H1 (cell line): ENCODE measurements around the gene SNAPIN. TPM values are rescaled to one million over a fixed set of nuclear protein-coding genes. Genes with fewer than 3 reads are reported as not detected.

Experiments
- CTCF ChIA-PET: fragments of 300-600 bp; sonication (Branson Sonifier 250); formaldehyde crosslinking; loops from one replicate; lab custom pipeline; 2021; ENCODE audit not compliant: partially characterized antibody; lab: Charles Lee
- POLR2A ChIA-PET: fragments of 300-600 bp; sonication (Branson Sonifier 250); formaldehyde crosslinking; loops from one replicate; lab custom pipeline; 2021; ENCODE audit warnings: inconsistent platforms; ENCODE audit not compliant: partially characterized antibody; lab: Charles Lee
- DNase-seq, 2 experiments: peaks; one replicate each; pipeline versions ENCODE4 v3.0.0 to v3.0.0-alpha.2; 2010 to 2022; ENCODE audit warnings: low spot score in 2 of 2, low read depth in 1 of 2, mixed read lengths in 1 of 2
- FAIRE-seq: peaks from 2 replicates; lab custom pipeline; 2011; peaks lifted over from hg19 to GRCh38; lab: Jason Lieb, UNC
- H2AFZ ChIP-seq: 2 replicates; pipeline ENCODE4 v1.8.1; 2012; ENCODE audit warnings: low read length, inconsistent platforms
- H2AK5ac ChIP-seq: 2 replicates; pipeline ENCODE4 v1.6.1; 2013; ENCODE audit warnings: low read depth, low read length
- H2BK120ac ChIP-seq: replicated peaks from 2 replicates; pipeline ENCODE3; 2013; ENCODE audit warnings: low read depth, low read length, inconsistent platforms
- H2BK12ac ChIP-seq: 2 replicates; pipeline ENCODE4 v1.6.1; 2013; ENCODE audit warnings: low read depth, low read length
- H2BK15ac ChIP-seq: 2 replicates; pipeline ENCODE4 v1.6.1; 2013; ENCODE audit warnings: low read length
- H2BK20ac ChIP-seq: 2 replicates; pipeline ENCODE4 v1.6.1; 2013; ENCODE audit warnings: low read length
- H2BK5ac ChIP-seq: 2 replicates; pipeline ENCODE4 v1.6.1; 2013; ENCODE audit warnings: low read depth, low read length
- H3K14ac ChIP-seq: 2 replicates; pipeline ENCODE4 v1.6.1; 2013; ENCODE audit warnings: inconsistent platforms; ENCODE audit not compliant: insufficient read length
- H3K18ac ChIP-seq: 2 replicates; pipeline ENCODE4 v1.6.1; 2013; ENCODE audit warnings: low read length; ENCODE audit errors: extremely low read depth
- H3K23ac ChIP-seq: 2 replicates; pipeline ENCODE4 v1.6.1; 2013; ENCODE audit warnings: inconsistent platforms; ENCODE audit not compliant: insufficient read length
- H3K23me2 ChIP-seq: 2 replicates; pipeline ENCODE4 v1.6.1; 2013; ENCODE audit warnings: low read depth, low read length
- H3K27ac ChIP-seq: 2 replicates; pipeline ENCODE4 v1.6.1; 2011; ENCODE audit warnings: low read depth, low read length, inconsistent platforms
- H3K27me3 ChIP-seq, 4 experiments: replicated peaks in 1 of 4; 1 replicate in 1 of 4; 2 replicates in 3 of 4; pipeline versions ENCODE4 v1.6.1 to v1.8.1; 2011 to 2013; ENCODE audit warnings: low read length in 3 of 4, mild to moderate bottlenecking in 3 of 4, inconsistent platforms in 2 of 4, mixed read lengths in 2 of 4, moderate library complexity in 1 of 4; ENCODE audit not compliant: control insufficient read depth in 3 of 4, insufficient read depth in 3 of 4; ENCODE audit errors: extremely low read depth in 1 of 4
- H3K36me3 ChIP-seq, 4 experiments: 2 replicates each; pipeline versions ENCODE4 v1.6.1 to v1.8.1; 2011 to 2013; ENCODE audit warnings: mild to moderate bottlenecking in 4 of 4, low read length in 3 of 4, moderate library complexity in 2 of 4, control low read depth in 1 of 4, inconsistent platforms in 1 of 4; ENCODE audit not compliant: insufficient read depth in 4 of 4, control insufficient read depth in 2 of 4
- H3K4ac ChIP-seq: replicated peaks from 2 replicates; pipeline ENCODE3; 2013; ENCODE audit warnings: low read length, low read depth, mixed read lengths, inconsistent platforms; ENCODE audit not compliant: insufficient read length
- H3K4me1 ChIP-seq, 4 experiments: replicated peaks in 1 of 4; 1 replicate in 1 of 4; 2 replicates in 3 of 4; pipeline versions ENCODE4 v1.6.1 to v1.8.1; 2011 to 2013; ENCODE audit warnings: low read length in 3 of 4, inconsistent platforms in 2 of 4, mixed read lengths in 1 of 4; ENCODE audit not compliant: insufficient read depth in 4 of 4, control insufficient read depth in 3 of 4
- H3K4me2 ChIP-seq, 2 experiments: 2 replicates each; pipeline versions ENCODE4 v1.6.1 to v1.8.1; 2011 to 2013; ENCODE audit warnings: low read depth in 2 of 2, low read length in 2 of 2, control low read depth in 1 of 2, inconsistent platforms in 1 of 2, mild to moderate bottlenecking in 1 of 2; ENCODE audit not compliant: insufficient read depth in 1 of 2
- H3K4me3 ChIP-seq, 4 experiments: fragments of 200-600, 300-600 bp in 1 of 4; sonication (generic), shearing (Covaris generic), sonication (Bioruptor Twin) in 1 of 4; 2 replicates each; pipeline versions ENCODE4 v1.5.1 to v1.8.1; 2011 to 2016; ENCODE audit warnings: low read length in 4 of 4, low read depth in 3 of 4, control low read depth in 2 of 4, inconsistent platforms in 2 of 4, mild to moderate bottlenecking in 2 of 4, mixed read lengths in 1 of 4, moderate library complexity in 1 of 4; ENCODE audit not compliant: insufficient read depth in 2 of 4; ENCODE audit errors: extremely low read depth in 1 of 4
- H3K56ac ChIP-seq: replicated peaks from 2 replicates; pipeline ENCODE3; 2013; ENCODE audit warnings: low read depth, mild to moderate bottlenecking, mixed read lengths, low read length, inconsistent platforms; ENCODE audit not compliant: insufficient read length
- H3K79me1 ChIP-seq: 2 replicates; pipeline ENCODE4 v1.6.1; 2013; ENCODE audit warnings: low read depth, low read length, control low read depth
- H3K79me2 ChIP-seq, 2 experiments: 2 replicates each; pipeline versions ENCODE4 v1.6.1 to v1.8.1; 2012 to 2013; ENCODE audit warnings: low read length in 2 of 2, mild to moderate bottlenecking in 2 of 2, inconsistent platforms in 1 of 2; ENCODE audit not compliant: insufficient read depth in 2 of 2, control insufficient read depth in 1 of 2
- H3K9ac ChIP-seq, 4 experiments: replicated peaks in 1 of 4; 1 replicate in 1 of 4; 2 replicates in 3 of 4; pipeline versions ENCODE4 v1.6.1 to v1.8.1; 2011 to 2013; ENCODE audit warnings: low read depth in 3 of 4, low read length in 3 of 4, control low read depth in 2 of 4, mild to moderate bottlenecking in 2 of 4, moderate library complexity in 2 of 4, inconsistent platforms in 1 of 4; ENCODE audit errors: extremely low read depth in 1 of 4
- H3K9me3 ChIP-seq, 2 experiments: 2 replicates each; pipeline versions ENCODE4 v1.6.1 to v1.8.1; 2012 to 2013; ENCODE audit warnings: mild to moderate bottlenecking in 2 of 2, moderate library complexity in 2 of 2, control low read depth in 1 of 2, inconsistent platforms in 1 of 2, low read depth in 1 of 2, low read length in 1 of 2, mixed read lengths in 1 of 2; ENCODE audit not compliant: insufficient read depth in 2 of 2
- H4K20me1 ChIP-seq, 2 experiments: replicated peaks in 1 of 2; 2 replicates each; pipeline versions ENCODE3 to v1.8.1; 2011 to 2013; ENCODE audit warnings: inconsistent platforms in 2 of 2, low read length in 2 of 2, mild to moderate bottlenecking in 1 of 2; ENCODE audit not compliant: insufficient read depth in 2 of 2, control insufficient read depth in 1 of 2
- H4K5ac ChIP-seq: 2 replicates; pipeline ENCODE4 v1.6.1; 2013; ENCODE audit warnings: low read length, low read depth, mixed read lengths, inconsistent platforms; ENCODE audit not compliant: insufficient read length
- H4K8ac ChIP-seq: 2 replicates; pipeline ENCODE4 v1.8.0; 2013; ENCODE audit warnings: mild to moderate bottlenecking, moderate library complexity, low read length, inconsistent platforms; ENCODE audit not compliant: insufficient read depth; ENCODE audit errors: extremely low read depth
- H4K91ac ChIP-seq: replicated peaks from 2 replicates; pipeline ENCODE3; 2013; ENCODE audit warnings: low read length, mixed read lengths, inconsistent platforms; ENCODE audit not compliant: insufficient read length
- ZNF274 ChIP-seq: IDR thresholded peaks from 2 replicates; pipeline ENCODE4 v1.7.0; 2012; ENCODE audit warnings: low read length, borderline replicate concordance; ENCODE audit errors: extremely low read depth
- WGBS, 2 experiments: shearing (Covaris generic) in 1 of 2; methylation state at CpG; one replicate each; pipeline versions ENCODE4 v1.1.6 to v1.1.7; 2013 to 2015; ENCODE audit warnings: low lambda C conversion rate in 2 of 2, mixed read lengths in 2 of 2, inconsistent platforms in 1 of 2, low coverage in 1 of 2, missing lambda C conversion rate in 1 of 2; ENCODE audit not compliant: insufficient replicate concordance in 2 of 2, insufficient coverage in 1 of 2, insufficient read length in 1 of 2; ENCODE audit errors: extremely low coverage in 1 of 2, missing lambda C conversion rate in 1 of 2; 5-methylcytosine and 5-hydroxymethylcytosine counted together
- polyA plus RNA-seq, 7 experiments: library from polyadenylated mRNA; depleted of rRNA in 3 of 7; stranded (reverse) in 5 of 7; unstranded in 2 of 7; fragments of >200 nt in 5 of 7; fragments of 200-250 nt in 2 of 7; gene quantifications; 1 replicate in 5 of 7; 2 replicates in 1 of 7; 4 replicates in 1 of 7; pipeline versions ENCODE4 v1.2.1 to v1.2.3, GENCODE V29; 2011 to 2013; ENCODE audit warnings: missing spikeins in 2 of 7, mixed read lengths in 2 of 7
- total RNA-seq: library from RNA; stranded (reverse); fragmentation: NEBNext Ultra II Directional; extraction: Animal tissue kit (Norgen Biotek cat#: 25700); gene quantifications from 2 replicates; pipeline ENCODE4 v1.2.1, GENCODE V29; 2021

The SNAPIN gene
- total and polyA plus RNA-seq, 2 of the 8 experiments (the other 6 are each of a cell fraction or from before 2014, with no cell fraction given) = 25.7 to 31.1 TPM

DNA sequence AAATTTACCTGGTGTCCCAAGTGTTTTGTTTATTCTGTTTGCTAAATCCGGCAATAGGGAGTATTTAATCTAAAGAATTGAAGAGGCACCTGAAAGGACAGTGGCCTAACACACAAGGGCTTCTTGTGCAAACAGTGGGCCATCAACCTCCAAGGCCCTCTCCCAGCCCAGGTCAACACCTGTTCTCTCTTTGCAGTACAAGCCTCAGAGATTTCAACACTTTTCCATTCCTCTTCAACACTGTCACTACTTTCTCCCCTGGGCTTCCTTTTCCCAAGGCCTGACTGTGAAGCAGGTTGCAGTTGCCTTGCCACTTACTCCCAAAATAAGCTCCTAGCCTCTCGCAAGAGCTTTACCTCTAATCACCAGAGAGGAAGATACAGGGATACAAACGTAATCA, 3.2 kb upstream of the SNAPIN start:
- Histone ChIP-seq H2BK120ac (no peak overlapping the region), H3K36me3 (no peaks in the 10 kb centered on the region), H2AK5ac (no peak overlapping the region), H4K91ac (no peak overlapping the region), H3K27ac (no peak overlapping the region), H4K5ac (no peak overlapping the region), H4K20me1 (peaks cover 0 to 5% of the 10 kb centered on the region in 2 experiments), H3K56ac (no peak overlapping the region), H2BK20ac (no peak overlapping the region), H3K23ac (no peak overlapping the region), H3K14ac (no peak overlapping the region), H2BK15ac (no peak overlapping the region), H3K18ac (no peak overlapping the region), H4K8ac (no peak overlapping the region), H3K27me3 (no peaks in the 10 kb centered on the region), H2BK12ac (no peak overlapping the region), H3K23me2 (no peaks in the 10 kb centered on the region), H3K9me3 (no peaks in the 10 kb centered on the region), H3K9ac (no peak overlapping the region), H3K79me2 (peaks cover 0 to 11% of the 10 kb centered on the region in 2 experiments; a peak in 2 of 4 replicates), H3K79me1 (peaks cover 5% of the 10 kb centered on the region; the same call in 1 of the 2 replicates), H3K4me3 (no peak overlapping the region), H3K4ac (no peak overlapping the region), H2BK5ac (no peak overlapping the region), H3K4me2 (no peak overlapping the region), H2AFZ (no peak overlapping the region), H3K4me1 (peaks cover 0 to 4% (median 2%) of the 10 kb centered on the region in 4 experiments; a peak in 2 of 7 replicates)
- 84% methylated on average over 3 of the region's 3 CpGs; no CpG with 5 or more reads in 1 of the 2 experiments for WGBS, 2 experiments
- CTCF ChIA-PET = interaction anchor here (0.8 to 1.4 kb wide), 3 partner anchors 8 to 117 kb away, joined by 3 to 5 read pairs (median 3); partner anchors contain the start of gene S100A1
- POLR2A ChIA-PET = interaction anchor here (0.6 to 19.8 kb wide), 3 partner anchors 11 to 12 kb away, joined by 3 to 343 read pairs (median 3); no protein-coding TSS in a partner anchor
- FAIRE-seq (no peak), DNase-seq (no peak)
- no peak for TF ChIP-seq ZNF274
